CD14-positive monocyte (primary cell): ENCODE measurements around the gene ADAMTSL2. TPM values are rescaled to one million over a fixed set of nuclear protein-coding genes. Genes with fewer than 3 reads are reported as not detected.

Source experiments
- DNase-seq, 3 donors: peaks; one replicate each; pipeline ENCODE4 v3.0.0-alpha.2; 2011 to 2022
- H2AFZ ChIP-seq: 2 replicates; pipeline ENCODE4 v1.6.0; 2012; ENCODE audit warnings: mild to moderate bottlenecking, low read depth, low read length, inconsistent platforms; ENCODE audit not compliant: insufficient read depth, poor library complexity, severe bottlenecking
- H3K27ac ChIP-seq, 2 donors: 1 replicate in 1 of 2; 2 replicates in 1 of 2; pipeline ENCODE4 v1.5.1; 2012 to 2013; ENCODE audit warnings: low read length in 2 of 2, control low read depth in 1 of 2, inconsistent platforms in 1 of 2, low read depth in 1 of 2, mild to moderate bottlenecking in 1 of 2
- H3K27me3 ChIP-seq, 2 donors: one replicate each; pipeline versions ENCODE4 v1.6.0 to v1.6.1; 2011 to 2013; ENCODE audit warnings: low read length in 2 of 2; ENCODE audit not compliant: control insufficient read depth in 2 of 2, insufficient read depth in 2 of 2
- H3K36me3 ChIP-seq, 2 donors: replicated peaks in 1 of 2; 1 replicate in 1 of 2; 2 replicates in 1 of 2; pipeline versions ENCODE4 v1.5.1 to v1.6.1; 2012 to 2013; ENCODE audit warnings: low read length in 2 of 2, control low read depth in 1 of 2, inconsistent platforms in 1 of 2, mild to moderate bottlenecking in 1 of 2; ENCODE audit not compliant: insufficient read depth in 2 of 2, control insufficient read depth in 1 of 2
- H3K4me1 ChIP-seq, 2 donors: 1 replicate in 1 of 2; 2 replicates in 1 of 2; pipeline versions ENCODE4 v1.5.1 to v1.6.1; 2012 to 2013; ENCODE audit warnings: low read length in 2 of 2, control low read depth in 1 of 2, inconsistent platforms in 1 of 2, mild to moderate bottlenecking in 1 of 2, moderate library complexity in 1 of 2; ENCODE audit not compliant: insufficient read depth in 2 of 2, control insufficient read depth in 1 of 2
- H3K4me2 ChIP-seq: replicated peaks from 2 replicates; pipeline ENCODE3; 2012; ENCODE audit warnings: low read length, moderate library complexity, mild to moderate bottlenecking; ENCODE audit not compliant: poor library complexity, severe bottlenecking; ENCODE audit errors: extremely low read depth
- H3K4me3 ChIP-seq, 3 experiments: fragments of 200-600 bp in 1 of 3; sonication (generic) in 1 of 3; replicated peaks in 1 of 3; 1 replicate in 2 of 3; 2 replicates in 1 of 3; pipeline ENCODE4 v1.5.1; 2011 to 2013; ENCODE audit warnings: low read length in 3 of 3, mild to moderate bottlenecking in 3 of 3, control low read depth in 2 of 3, low read depth in 2 of 3, inconsistent platforms in 1 of 3, moderate library complexity in 1 of 3
- H3K79me2 ChIP-seq: 2 replicates; pipeline ENCODE4 v1.6.0; 2012; ENCODE audit warnings: mild to moderate bottlenecking, control low read depth, inconsistent platforms, low read length, moderate library complexity; ENCODE audit not compliant: insufficient read depth
- H3K9ac ChIP-seq: 2 replicates; pipeline ENCODE4 v1.6.0; 2017; ENCODE audit warnings: low read length, mild to moderate bottlenecking; ENCODE audit not compliant: insufficient read depth, poor library complexity, severe bottlenecking
- H3K9me3 ChIP-seq, 2 donors: replicated peaks in 1 of 2; 1 replicate in 1 of 2; 2 replicates in 1 of 2; pipeline versions ENCODE4 v1.5.1 to v1.6.1; 2012 to 2013; ENCODE audit warnings: low read length in 2 of 2, control low read depth in 1 of 2; ENCODE audit not compliant: control insufficient read depth in 1 of 2, insufficient read depth in 1 of 2
- H4K20me1 ChIP-seq: 2 replicates; pipeline ENCODE4 v1.6.0; 2012; ENCODE audit warnings: mild to moderate bottlenecking, low read length, control low read depth, moderate library complexity; ENCODE audit not compliant: insufficient read depth
- H3K27ac Mint-ChIP-seq, 7 donors: one replicate each; pipeline ENCODE4 v1.8.0; 2020; ENCODE audit warnings: mild to moderate bottlenecking in 7 of 7, mixed read lengths in 7 of 7, moderate library complexity in 6 of 7, inconsistent platforms in 2 of 7
- H3K27me3 Mint-ChIP-seq, 3 donors: one replicate each; pipeline ENCODE4 v1.8.0; 2021 to 2022; ENCODE audit warnings: low read depth in 3 of 3, mild to moderate bottlenecking in 3 of 3, mixed read lengths in 3 of 3, moderate library complexity in 3 of 3, inconsistent platforms in 1 of 3
- H3K36me3 Mint-ChIP-seq, 2 donors: one replicate each; pipeline ENCODE4 v1.8.0; 2020; ENCODE audit warnings: mixed read lengths in 2 of 2, inconsistent platforms in 1 of 2, mild to moderate bottlenecking in 1 of 2
- H3K4me1 Mint-ChIP-seq: one replicate; pipeline ENCODE4 v1.8.0; 2020; ENCODE audit warnings: mild to moderate bottlenecking, mixed read lengths
- H3K4me3 Mint-ChIP-seq, 2 donors: one replicate each; pipeline ENCODE4 v1.8.0; 2020; ENCODE audit warnings: mild to moderate bottlenecking in 2 of 2, mixed read lengths in 2 of 2, moderate library complexity in 1 of 2
- H3K9me3 Mint-ChIP-seq, 7 donors: one replicate each; pipeline ENCODE4 v1.8.0; 2020 to 2022; ENCODE audit warnings: mixed read lengths in 7 of 7, mild to moderate bottlenecking in 6 of 7, moderate library complexity in 6 of 7, inconsistent platforms in 2 of 7
- CTCF ChIP-seq: fragments of 200-600 bp; IDR thresholded peaks from one replicate; pipeline ENCODE4 v1.8.0; 2022; ENCODE audit warnings: antibody characterized with exemption, mild to moderate bottlenecking
- WGBS: methylation state at CpG from one replicate; pipeline ENCODE4 v1.1.5; 2013; ENCODE audit warnings: missing lambda C conversion rate; ENCODE audit not compliant: insufficient coverage; 5-methylcytosine and 5-hydroxymethylcytosine counted together
- intact Hi-C, 2 donors: fragments of 100-400 bp; cut with micrococcal nuclease; formaldehyde crosslinking; loops; one replicate each; pipeline versions ENCODE4 v1.15.0 to v1.15.1; 2023
- polyA plus RNA-seq, 3 donors: library from polyadenylated mRNA; depleted of rRNA in 1 of 3; unstranded in 2 of 3; stranded (reverse) in 1 of 3; fragments of 300-500 nt in 2 of 3; fragments of >200 nt in 1 of 3; fragmentation: Illumina TruSeq in 2 of 3; gene quantifications; 1 replicate in 2 of 3; 2 replicates in 1 of 3; pipeline ENCODE4 v1.2.3, GENCODE V29; 2012 to 2021

ADAMTSL2 gene
- polyA plus RNA-seq, 3 donors = 0.08 TPM; not detected in 2

- Histone ChIP-seq H3K4me2 (no peak overlapping the region), H2AFZ (no peak overlapping the region), H3K36me3 (no peaks in the 10 kb centered on the region), H3K9me3 (no peaks in the 10 kb centered on the region), H3K79me2 (no peaks in the 10 kb centered on the region), H3K27ac (no peak overlapping the region), H3K4me1 (no peaks in the 10 kb centered on the region), H4K20me1 (no peaks in the 10 kb centered on the region), H3K27me3 (peaks cover 0 to 32% of the 10 kb centered on the region in 2 donors), H3K9ac (no peak overlapping the region), H3K4me3 (no peak overlapping the region)
- DNase-seq = peak; percentile 0 to 26 (median 16)
- H3K9me3 Mint-ChIP-seq = peaks cover 0 to 2% (median 0%) of the 10 kb centered on the region in 7 donors
- H3K4me3 Mint-ChIP-seq = peak overlapping the region in 1 of 2 donors; percentile 68
- intact Hi-C loops = no loop called here
- H3K27ac Mint-ChIP-seq = peak overlapping the region in 1 of 7 donors; percentile 26
- H3K27me3 Mint-ChIP-seq = peaks cover 29 to 59% (median 38%) of the 10 kb centered on the region in 3 donors
- TF ChIP-seq CTCF = no peak
- H3K4me1 Mint-ChIP-seq = peaks cover 5% of the 10 kb centered on the region
- no peaks in the 10 kb centered on the region for H3K36me3 Mint-ChIP-seq
- 35% methylated on average over 19 of the region's 20 CpGs for WGBS
Measured at GRCh38 chr9:133532937-133533668, 1.4 kb upstream of the ADAMTSL2 start.

DNA sequence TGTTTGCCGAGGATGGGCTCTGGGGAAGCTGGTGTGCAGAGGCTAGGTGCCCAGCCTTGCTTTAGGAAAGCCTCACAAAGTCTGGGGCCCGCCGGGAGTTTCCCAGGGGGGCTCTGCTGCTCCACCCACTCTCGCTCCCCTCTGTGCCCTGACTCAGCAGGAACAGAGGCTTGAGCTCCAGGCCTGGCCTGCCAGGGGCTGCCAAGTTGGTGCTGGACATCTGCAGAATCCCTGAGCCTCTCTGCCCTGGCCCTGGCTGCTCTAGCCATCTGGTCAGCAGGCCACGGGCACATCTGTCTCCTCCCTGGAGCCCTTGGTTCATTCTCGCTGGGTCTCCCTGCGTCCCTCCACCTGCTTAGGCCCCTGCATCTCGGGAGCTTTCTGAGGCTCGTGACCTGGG lies 647 bp upstream of the ADAMTSL2 start:
- intact Hi-C loops = no loop called here
- H3K27ac ChIP-seq = no peak overlapping the region
- no peaks in the 10 kb centered on the region for H3K9me3 ChIP-seq
- Mint-ChIP-seq H3K27me3 (peaks cover 32 to 64% (median 41%) of the 10 kb centered on the region in 3 donors), H3K36me3 (no peaks in the 10 kb centered on the region), H3K4me3 (peak overlapping the region in 1 of 2 donors; percentile 73), H3K9me3 (peaks cover 0 to 2% (median 0%) of the 10 kb centered on the region in 7 donors), H3K4me1 (peaks cover 6% of the 10 kb centered on the region), H3K27ac (no peak overlapping the region)
- H3K9ac ChIP-seq = no peak overlapping the region
- H3K4me2 ChIP-seq = no peak overlapping the region
- H3K27me3 ChIP-seq = peaks cover 0 to 35% of the 10 kb centered on the region in 2 donors
- DNase-seq = no peak
- WGBS = 52% methylated on average over 8 of the region's 9 CpGs
- no peaks in the 10 kb centered on the region for H3K79me2 ChIP-seq
- no peak for TF ChIP-seq CTCF
- no peak overlapping the region for H3K4me3 ChIP-seq
- no peaks in the 10 kb centered on the region for H3K36me3 ChIP-seq
- no peaks in the 10 kb centered on the region for H3K4me1 ChIP-seq
- H2AFZ ChIP-seq = no peak overlapping the region
- H4K20me1 ChIP-seq = no peaks in the 10 kb centered on the region
